C4-2B (cell line): ENCODE results near the gene ADAMTS10.

Experiments
- CTCF ChIP-seq: fragments of 450-650 bp; conservative IDR thresholded peaks from 2 replicates; pipeline ENCODE4 v1.5.1; 2017; ENCODE audit warnings: mild to moderate bottlenecking
- ZFX ChIP-seq: fragments of 450-650 bp; IDR thresholded peaks from 2 replicates; pipeline ENCODE4 v1.6.1; 2017

GRCh38 chr19:8539621-8540149 lies 70.8 kb downstream of the ADAMTS10 start:
- TF ChIP-seq CTCF (no peak), ZFX (no peak)
